Endothelial cell (in vitro differentiated cells): ENCODE data around the gene TP63. TPM values are rescaled to one million over a fixed set of nuclear protein-coding genes. Genes with fewer than 3 reads are reported as not detected.

Experiments used
- DNase-seq: peaks from one replicate; pipeline ENCODE4 v3.0.0; 2021; ENCODE audit warnings: low spot score
- H3K27ac Mint-ChIP-seq: one replicate; pipeline ENCODE4 v1.8.0; 2021; ENCODE audit warnings: mixed read lengths, inconsistent platforms; ENCODE audit not compliant: unreplicated experiment
- H3K27me3 Mint-ChIP-seq: one replicate; pipeline ENCODE4 v1.8.0; 2021; ENCODE audit warnings: mild to moderate bottlenecking, moderate library complexity, mixed read lengths, inconsistent platforms; ENCODE audit not compliant: unreplicated experiment
- H3K36me3 Mint-ChIP-seq: one replicate; pipeline ENCODE4 v1.8.0; 2021; ENCODE audit warnings: mild to moderate bottlenecking, low read depth, mixed read lengths, inconsistent platforms; ENCODE audit not compliant: unreplicated experiment
- H3K4me1 Mint-ChIP-seq: one replicate; pipeline ENCODE4 v1.8.0; 2021; ENCODE audit warnings: mild to moderate bottlenecking, mixed read lengths, inconsistent platforms; ENCODE audit not compliant: unreplicated experiment
- H3K4me3 Mint-ChIP-seq: one replicate; pipeline ENCODE4 v1.8.0; 2021; ENCODE audit warnings: mild to moderate bottlenecking, mixed read lengths, inconsistent platforms; ENCODE audit not compliant: unreplicated experiment
- H3K9me3 Mint-ChIP-seq: one replicate; pipeline ENCODE4 v1.8.0; 2021; ENCODE audit warnings: mixed read lengths, inconsistent platforms; ENCODE audit not compliant: unreplicated experiment
- total RNA-seq: library from RNA; stranded (reverse); fragmentation: NEBNext Ultra II Directional; extraction: Animal tissue kit (Norgen Biotek cat#: 25700); gene quantifications from one replicate; pipeline ENCODE4 v1.2.1, GENCODE V29; 2021; ENCODE audit not compliant: unreplicated experiment
- TF ChIP-seq, protein P1 (sequence below): fragments of 200-600 bp; sonication (generic); IDR thresholded peaks from one replicate; pipeline ENCODE4 v1.5.0; 2021; ENCODE audit warnings: antibody characterized with exemption; ENCODE audit not compliant: unreplicated experiment

Gene TP63
- total RNA-seq, 1 donor from 2014 or later = 1.0 TPM

DNA sequence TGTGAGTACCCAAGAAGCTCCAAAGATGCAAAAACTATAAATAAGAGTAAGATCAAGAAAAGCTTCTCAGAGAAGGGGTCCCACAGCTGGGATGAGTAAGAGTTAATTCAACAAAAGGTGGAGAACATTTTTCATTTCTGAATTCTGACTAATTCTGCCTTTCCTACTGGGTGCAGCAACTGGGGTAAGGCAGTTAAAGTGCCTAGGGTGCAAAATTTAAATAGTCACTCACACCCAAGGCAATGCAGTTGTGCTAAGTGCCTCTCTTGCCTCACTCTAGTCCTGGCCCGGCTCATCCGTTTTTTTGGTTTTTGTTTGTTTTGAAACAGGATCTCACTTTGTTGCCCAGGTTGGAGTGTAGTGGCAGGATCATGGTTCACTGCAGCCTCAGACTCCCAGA is 240.2 kb downstream of the TP63 start:
- Mint-ChIP-seq H3K4me1 (no peaks in the 10 kb centered on the region), H3K27me3 (no peaks in the 10 kb centered on the region), H3K9me3 (no peaks in the 10 kb centered on the region), H3K36me3 (no peaks in the 10 kb centered on the region), H3K4me3 (no peak overlapping the region), H3K27ac (no peak overlapping the region)
- DNase-seq = no peak
- TF ChIP-seq, protein P1, sequence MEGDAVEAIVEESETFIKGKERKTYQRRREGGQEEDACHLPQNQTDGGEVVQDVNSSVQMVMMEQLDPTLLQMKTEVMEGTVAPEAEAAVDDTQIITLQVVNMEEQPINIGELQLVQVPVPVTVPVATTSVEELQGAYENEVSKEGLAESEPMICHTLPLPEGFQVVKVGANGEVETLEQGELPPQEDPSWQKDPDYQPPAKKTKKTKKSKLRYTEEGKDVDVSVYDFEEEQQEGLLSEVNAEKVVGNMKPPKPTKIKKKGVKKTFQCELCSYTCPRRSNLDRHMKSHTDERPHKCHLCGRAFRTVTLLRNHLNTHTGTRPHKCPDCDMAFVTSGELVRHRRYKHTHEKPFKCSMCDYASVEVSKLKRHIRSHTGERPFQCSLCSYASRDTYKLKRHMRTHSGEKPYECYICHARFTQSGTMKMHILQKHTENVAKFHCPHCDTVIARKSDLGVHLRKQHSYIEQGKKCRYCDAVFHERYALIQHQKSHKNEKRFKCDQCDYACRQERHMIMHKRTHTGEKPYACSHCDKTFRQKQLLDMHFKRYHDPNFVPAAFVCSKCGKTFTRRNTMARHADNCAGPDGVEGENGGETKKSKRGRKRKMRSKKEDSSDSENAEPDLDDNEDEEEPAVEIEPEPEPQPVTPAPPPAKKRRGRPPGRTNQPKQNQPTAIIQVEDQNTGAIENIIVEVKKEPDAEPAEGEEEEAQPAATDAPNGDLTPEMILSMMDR = no peak

GRCh38 chr3:189883113-189883753 is 252.0 kb downstream of the TP63 start:
- no peak for DNase-seq
- H3K9me3 Mint-ChIP-seq = no peaks in the 10 kb centered on the region
- no peaks in the 10 kb centered on the region for H3K36me3 Mint-ChIP-seq
- H3K4me3 Mint-ChIP-seq = no peak overlapping the region
- H3K4me1 Mint-ChIP-seq = no peaks in the 10 kb centered on the region
- no peaks in the 10 kb centered on the region for H3K27me3 Mint-ChIP-seq
- H3K27ac Mint-ChIP-seq = no peak overlapping the region
- TF ChIP-seq, protein P1 = no peak

DNA sequence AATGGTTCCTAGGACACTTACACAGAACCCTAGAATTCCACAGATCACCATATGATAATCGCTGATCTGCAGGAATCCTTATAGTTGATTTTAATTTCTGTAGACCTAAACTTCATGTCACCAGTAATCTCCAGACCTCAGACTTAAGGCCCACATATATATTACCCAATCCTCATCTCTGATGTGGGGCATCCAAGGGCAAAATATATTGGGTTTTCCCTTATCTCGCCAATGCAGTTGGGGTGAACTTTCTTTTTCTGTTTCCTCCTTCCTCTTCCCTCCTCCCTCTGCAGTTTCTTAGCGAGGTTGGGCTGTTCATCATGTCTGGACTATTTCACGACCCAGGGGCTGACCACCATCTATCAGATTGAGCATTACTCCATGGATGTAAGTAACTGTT is 259.3 kb downstream of the TP63 start:
- peaks cover 4% of the 10 kb centered on the region for H3K36me3 Mint-ChIP-seq
- H3K4me1 Mint-ChIP-seq = peaks cover 4% of the 10 kb centered on the region
- TF ChIP-seq, protein P1 = no peak
- H3K27me3 Mint-ChIP-seq = peaks cover 2% of the 10 kb centered on the region
- H3K27ac Mint-ChIP-seq = no peak overlapping the region
- no peak for DNase-seq
- no peaks in the 10 kb centered on the region for H3K9me3 Mint-ChIP-seq
- H3K4me3 Mint-ChIP-seq = no peak overlapping the region

GRCh38 chr3:189896533-189896932 is 265.3 kb downstream of the TP63 start:
- no peaks in the 10 kb centered on the region for H3K4me1 Mint-ChIP-seq
- H3K27me3 Mint-ChIP-seq = peaks cover 1% of the 10 kb centered on the region
- TF ChIP-seq, protein P1 = no peak
- no peaks in the 10 kb centered on the region for H3K9me3 Mint-ChIP-seq
- no peaks in the 10 kb centered on the region for H3K36me3 Mint-ChIP-seq
- no peak for DNase-seq
- no peak overlapping the region for H3K27ac Mint-ChIP-seq
- H3K4me3 Mint-ChIP-seq = no peak overlapping the region

DNA sequence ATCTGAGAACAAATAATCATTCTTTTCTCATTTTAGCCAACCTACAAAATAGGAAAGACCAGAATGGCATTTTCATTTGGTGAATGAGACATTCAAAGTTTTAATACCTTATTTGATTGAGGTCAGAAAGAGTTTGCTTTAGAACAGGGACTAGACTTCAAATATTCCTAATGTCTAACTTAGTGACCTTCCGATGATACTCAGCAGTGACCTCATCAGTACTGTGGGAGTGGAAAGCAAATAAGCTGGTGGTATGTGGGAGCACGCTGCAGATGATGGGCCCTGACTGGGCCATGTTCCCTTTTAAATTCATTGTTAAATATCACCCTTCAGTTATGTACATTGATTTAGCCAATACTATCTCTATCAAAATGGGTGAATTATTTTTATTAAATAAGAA is 266.2 kb downstream of the TP63 start:
- DNase-seq = no peak
- TF ChIP-seq, protein P1 = no peak

More for the DNA sequence above, 266.2 kb downstream of the TP63 start:
- H3K9me3 Mint-ChIP-seq = no peaks in the 10 kb centered on the region
- no peak overlapping the region for H3K27ac Mint-ChIP-seq
- no peaks in the 10 kb centered on the region for H3K36me3 Mint-ChIP-seq
- peaks cover 1% of the 10 kb centered on the region for H3K27me3 Mint-ChIP-seq
- H3K4me3 Mint-ChIP-seq = no peak overlapping the region
- no peaks in the 10 kb centered on the region for H3K4me1 Mint-ChIP-seq
